CD4-positive, alpha-beta T cell (primary cell): ENCODE results near the gene BCAS1. TPM values are rescaled to one million over a fixed set of nuclear protein-coding genes. Genes with fewer than 3 reads are reported as not detected.

Experiments
- ATAC-seq: fragments of 200-7000 bp; cut with Tn5 transposase; one replicate; pipeline ENCODE4 v1.10.0; 2022; ENCODE audit warnings: mild to moderate bottlenecking; ENCODE audit not compliant: poor library complexity
- CTCF ChIA-PET: fragments of 350-600 bp; sonication (Branson Sonifier 250); formaldehyde crosslinking; loops from one replicate; lab custom pipeline; 2021; ENCODE audit warnings: antibody characterized with exemption, inconsistent platforms; lab: Charles Lee
- POLR2A ChIA-PET: fragments of 350-600 bp; sonication (Branson Sonifier 250); formaldehyde crosslinking; loops from one replicate; lab custom pipeline; 2021; ENCODE audit warnings: antibody characterized with exemption, inconsistent platforms; lab: Charles Lee
- DNase-seq, 14 experiments: peaks; one replicate each; pipeline ENCODE4 v3.0.0-alpha.2; 2013 to 2020; ENCODE audit warnings: mixed read lengths in 2 of 14
- H3K27ac ChIP-seq, 2 donors: one replicate each; pipeline versions ENCODE4 v1.5.1 to v1.7.0; 2013; ENCODE audit warnings: low read length in 2 of 2, low read depth in 1 of 2, mild to moderate bottlenecking in 1 of 2
- H3K27me3 ChIP-seq, 2 experiments: 1 replicate in 1 of 2; 2 replicates in 1 of 2; pipeline versions ENCODE4 v1.6.1 to v1.7.0; 2013; ENCODE audit warnings: low read length in 2 of 2, control low read depth in 1 of 2, mild to moderate bottlenecking in 1 of 2, moderate library complexity in 1 of 2; ENCODE audit not compliant: insufficient read depth in 2 of 2, control insufficient read depth in 1 of 2
- H3K36me3 ChIP-seq: one replicate; pipeline ENCODE4 v1.6.1; 2013; ENCODE audit warnings: low read length, control low read depth; ENCODE audit not compliant: insufficient read depth
- H3K4me1 ChIP-seq: one replicate; pipeline ENCODE4 v1.6.1; 2013; ENCODE audit warnings: low read length, control low read depth; ENCODE audit not compliant: insufficient read depth
- H3K4me3 ChIP-seq: one replicate; pipeline ENCODE4 v1.5.1; 2013; ENCODE audit warnings: mild to moderate bottlenecking, low read length, moderate library complexity
- H3K9me3 ChIP-seq, 2 experiments: 1 replicate in 1 of 2; 2 replicates in 1 of 2; pipeline versions ENCODE4 v1.6.1 to v1.7.0; 2013; ENCODE audit warnings: low read length in 2 of 2, mild to moderate bottlenecking in 2 of 2, control low read depth in 1 of 2, moderate library complexity in 1 of 2; ENCODE audit not compliant: control insufficient read depth in 1 of 2, insufficient read depth in 1 of 2
- H3K27ac Mint-ChIP-seq: one replicate; pipeline ENCODE4 v1.8.0; 2020; ENCODE audit warnings: mixed read lengths
- H3K27me3 Mint-ChIP-seq: one replicate; pipeline ENCODE4 v1.8.0; 2021; ENCODE audit warnings: mixed read lengths
- H3K36me3 Mint-ChIP-seq: one replicate; pipeline ENCODE4 v1.8.0; 2021; ENCODE audit warnings: low read depth, mixed read lengths
- H3K4me1 Mint-ChIP-seq: one replicate; pipeline ENCODE4 v1.8.0; 2021; ENCODE audit warnings: low read depth, mixed read lengths
- H3K4me3 Mint-ChIP-seq: one replicate; pipeline ENCODE4 v1.8.0; 2020; ENCODE audit warnings: mild to moderate bottlenecking, mixed read lengths
- H3K9me3 Mint-ChIP-seq: one replicate; pipeline ENCODE4 v1.8.0; 2020; ENCODE audit warnings: mixed read lengths
- intact Hi-C, 2 experiments: fragments of 100-400 bp; cut with DNase I in 1 of 2; cut with micrococcal nuclease in 1 of 2; formaldehyde crosslinking; loops; one replicate each; pipeline versions ENCODE4 v1.15.1 to v1.9.0; 2023 to 2025; cut with DNase I, micrococcal nuclease
- total RNA-seq, 174 experiments: library from RNA in 2 of 174; stranded (reverse) in 2 of 174; gene quantifications; one replicate each; pipeline ENCODE4 v1.2.3 and lab custom pipeline; 2021 to 2026
- TF ChIP-seq, protein P1 (sequence below): fragments of 200-600 bp; IDR thresholded peaks from one replicate; pipeline ENCODE4 v1.8.0; 2022; ENCODE audit warnings: antibody characterized with exemption, mild to moderate bottlenecking

The BCAS1 gene
- total RNA-seq, 2 experiments from 2014 or later = 0.20 to 0.27 TPM

DNA sequence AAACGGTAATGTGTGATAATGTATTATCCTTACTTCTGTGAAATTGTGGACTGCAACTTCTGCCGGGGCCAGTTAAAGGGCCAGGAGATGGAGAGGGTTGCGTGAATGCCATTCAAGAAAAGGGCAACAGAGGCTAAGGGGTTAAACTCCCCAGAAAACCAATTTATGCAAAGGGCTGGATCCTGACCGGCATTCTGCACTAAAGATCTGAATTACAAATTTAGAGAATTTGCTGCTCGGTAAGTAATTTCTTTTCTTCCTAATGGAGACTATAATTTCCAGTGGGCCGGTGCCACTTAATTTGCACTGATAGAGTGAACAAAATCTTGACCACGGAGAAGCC is 130.1 kb downstream of the BCAS1 start:
- ATAC-seq (no peak), DNase-seq (no peak)
- Histone ChIP-seq H3K27ac (no peak overlapping the region), H3K27me3 (no peaks in the 10 kb centered on the region), H3K36me3 (no peaks in the 10 kb centered on the region), H3K4me1 (peaks cover 12% of the 10 kb centered on the region), H3K4me3 (no peak overlapping the region), H3K9me3 (no peaks in the 10 kb centered on the region)
- Mint-ChIP-seq H3K9me3 (no peaks in the 10 kb centered on the region), H3K36me3 (no peaks in the 10 kb centered on the region), H3K4me3 (no peak overlapping the region), H3K4me1 (peaks cover 41% of the 10 kb centered on the region), H3K27ac (no peak overlapping the region), H3K27me3 (no peaks in the 10 kb centered on the region)
- intact Hi-C loops = loop anchor here (1.0 to 10.0 kb wide), 5 partner anchors 17 to 726 kb away; no protein-coding TSS in a partner anchor
- ChIA-PET CTCF (interaction anchor here (0.6 to 1.7 kb wide), 9 partner anchors 13 to 527 kb away, joined by 3 to 6 read pairs (median 3); no protein-coding TSS in a partner anchor), POLR2A (interaction anchor here (0.7 to 1.6 kb wide), 4 partner anchors 9 to 346 kb away, joined by 3 to 9 read pairs (median 5); partner anchors contain the start of genes PFDN4 and ZNF217)
- TF ChIP-seq, protein P1, sequence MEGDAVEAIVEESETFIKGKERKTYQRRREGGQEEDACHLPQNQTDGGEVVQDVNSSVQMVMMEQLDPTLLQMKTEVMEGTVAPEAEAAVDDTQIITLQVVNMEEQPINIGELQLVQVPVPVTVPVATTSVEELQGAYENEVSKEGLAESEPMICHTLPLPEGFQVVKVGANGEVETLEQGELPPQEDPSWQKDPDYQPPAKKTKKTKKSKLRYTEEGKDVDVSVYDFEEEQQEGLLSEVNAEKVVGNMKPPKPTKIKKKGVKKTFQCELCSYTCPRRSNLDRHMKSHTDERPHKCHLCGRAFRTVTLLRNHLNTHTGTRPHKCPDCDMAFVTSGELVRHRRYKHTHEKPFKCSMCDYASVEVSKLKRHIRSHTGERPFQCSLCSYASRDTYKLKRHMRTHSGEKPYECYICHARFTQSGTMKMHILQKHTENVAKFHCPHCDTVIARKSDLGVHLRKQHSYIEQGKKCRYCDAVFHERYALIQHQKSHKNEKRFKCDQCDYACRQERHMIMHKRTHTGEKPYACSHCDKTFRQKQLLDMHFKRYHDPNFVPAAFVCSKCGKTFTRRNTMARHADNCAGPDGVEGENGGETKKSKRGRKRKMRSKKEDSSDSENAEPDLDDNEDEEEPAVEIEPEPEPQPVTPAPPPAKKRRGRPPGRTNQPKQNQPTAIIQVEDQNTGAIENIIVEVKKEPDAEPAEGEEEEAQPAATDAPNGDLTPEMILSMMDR = no peak

GRCh38 chr20:53939572-53940359 is 130.6 kb downstream of the BCAS1 start:
- ChIA-PET POLR2A (interaction anchor here (0.6 to 1.6 kb wide), 7 partner anchors 10 to 346 kb away, joined by 3 to 9 read pairs (median 3); partner anchors contain the start of genes PFDN4 and ZNF217), CTCF (interaction anchor here (0.6 to 1.7 kb wide), 11 partner anchors 12 to 527 kb away, joined by 3 to 7 read pairs (median 3); no protein-coding TSS in a partner anchor)
- H3K4me3 Mint-ChIP-seq = no peak overlapping the region
- H3K9me3 Mint-ChIP-seq = no peaks in the 10 kb centered on the region
- H3K27ac Mint-ChIP-seq = no peak overlapping the region
- Histone ChIP-seq H3K27ac (no peak overlapping the region), H3K9me3 (no peaks in the 10 kb centered on the region), H3K4me1 (peaks cover 17% of the 10 kb centered on the region), H3K36me3 (no peaks in the 10 kb centered on the region), H3K4me3 (no peak overlapping the region), H3K27me3 (no peaks in the 10 kb centered on the region)
- TF ChIP-seq, protein P1 = peak; percentile 76
- no peaks in the 10 kb centered on the region for H3K27me3 Mint-ChIP-seq
- H3K36me3 Mint-ChIP-seq = no peaks in the 10 kb centered on the region
- peaks cover 47% of the 10 kb centered on the region for H3K4me1 Mint-ChIP-seq
- peak; percentile 35 to 85 (median 56) for DNase-seq
- ATAC-seq = peak; percentile 75
- intact Hi-C loops = loop anchor here (1.0 to 10.0 kb wide), 5 partner anchors 18 to 725 kb away; no protein-coding TSS in a partner anchor

DNA sequence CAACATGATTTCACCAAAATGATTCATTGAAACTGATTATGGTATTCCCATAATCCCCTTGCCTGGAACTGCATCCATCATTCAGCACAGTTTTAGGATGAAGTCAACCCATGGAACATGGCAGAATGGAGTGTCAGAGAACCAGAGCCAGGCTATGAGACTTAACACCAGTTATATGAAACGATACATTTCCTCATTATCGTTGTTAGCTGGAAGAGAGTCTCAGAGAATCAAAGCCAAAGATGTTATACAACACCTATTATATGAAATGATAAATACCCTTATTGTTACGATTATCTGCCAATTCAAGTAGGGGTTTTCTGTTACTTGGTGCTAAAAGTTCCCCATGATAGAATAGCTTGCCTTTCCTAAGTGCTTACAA is 131.2 kb downstream of the BCAS1 start:
- H3K27ac Mint-ChIP-seq = no peak overlapping the region
- CTCF ChIA-PET = interaction anchor here (1.2 to 1.7 kb wide), 4 partner anchors 13 to 278 kb away, joined by 3 to 7 read pairs (median 4); no protein-coding TSS in a partner anchor
- intact Hi-C loops = no loop called here
- H3K36me3 ChIP-seq = no peaks in the 10 kb centered on the region
- H3K27me3 ChIP-seq = no peaks in the 10 kb centered on the region
- peaks cover 22% of the 10 kb centered on the region for H3K4me1 ChIP-seq
- TF ChIP-seq, protein P1 = no peak
- no peak overlapping the region for H3K4me3 ChIP-seq
- no peak for ATAC-seq
- H3K27me3 Mint-ChIP-seq = no peaks in the 10 kb centered on the region
- H3K27ac ChIP-seq = no peak overlapping the region
- no peak overlapping the region for H3K4me3 Mint-ChIP-seq
- no peaks in the 10 kb centered on the region for H3K36me3 Mint-ChIP-seq
- no peak for DNase-seq
- POLR2A ChIA-PET = interaction anchor here (0.9 to 1.6 kb wide), 4 partner anchors 10 to 345 kb away, joined by 3 to 9 read pairs (median 5); partner anchors contain the start of gene ZNF217
- H3K9me3 ChIP-seq = no peaks in the 10 kb centered on the region
- peaks cover 51% of the 10 kb centered on the region for H3K4me1 Mint-ChIP-seq
- no peaks in the 10 kb centered on the region for H3K9me3 Mint-ChIP-seq
